C1 segment of cervical spinal cord (tissue), 14 donors: Measurements from ENCODE around the gene BCLAF1.
"Not testable (repeated sequence)": the region's sequence is repeated elsewhere in the genome, so short reads cannot be mapped to it uniquely, and the experiment has no call there.

Experiments used
- DNase-seq, 14 donors: peaks; one replicate each; lab custom pipeline; 2025; lab: John Stamatoyannopoulos, UW

Gene BCLAF1

GRCh38 chr6:136249811-136250685, 39.6 kb downstream of the BCLAF1 start, which contains the start of gene MTFR2:
TSS of gene MTFR2 (minus strand) at chr6:136250311. CDS start at chr6:136249099, 1,212 bp downstream.
- peak; percentile 22 to 97 (median 88) for DNase-seq

GRCh38 chr6:136249336-136249735, 40.3 kb downstream of the BCLAF1 start:
- no peak for DNase-seq

- DNase-seq, result no peak
Observed at GRCh38 chr6:136244061-136244616, 45.5 kb downstream of the BCLAF1 start.

- no peak for DNase-seq
Observed at GRCh38 chr6:136236466-136237293, 53.0 kb downstream of the BCLAF1 start.

- DNase-seq, result no peak
Observed at GRCh38 chr6:136235233-136235564, 54.4 kb downstream of the BCLAF1 start.

- DNase-seq, result no peak
Observed at GRCh38 chr6:136232701-136233100, 56.9 kb downstream of the BCLAF1 start.

GRCh38 chr6:136230219-136230853, 59.3 kb downstream of the BCLAF1 start:
- DNase-seq, result no peak

- no peak for DNase-seq
Observed at GRCh38 chr6:136228814-136229213, 60.8 kb downstream of the BCLAF1 start.

GRCh38 chr6:136226674-136227377, 62.8 kb downstream of the BCLAF1 start:
- DNase-seq, result no peak

GRCh38 chr6:136226027-136226673, 63.5 kb downstream of the BCLAF1 start:
- peak in 5 of 14 donors; percentile 2 to 23 (median 7) for DNase-seq

- no peak for DNase-seq
Observed at GRCh38 chr6:136225496-136225895, 64.2 kb downstream of the BCLAF1 start.

- not testable (repeated sequence) for DNase-seq
Observed at GRCh38 chr6:136224974-136225373, 64.7 kb downstream of the BCLAF1 start.

- DNase-seq, result no peak
Observed at GRCh38 chr6:136216503-136217401, 72.9 kb downstream of the BCLAF1 start.

GRCh38 chr6:136213853-136214252, 75.8 kb downstream of the BCLAF1 start:
- DNase-seq, result no peak

GRCh38 chr6:136213012-136213539, 76.6 kb downstream of the BCLAF1 start:
- no peak for DNase-seq

- no peak for DNase-seq
Observed at GRCh38 chr6:136212608-136213007, 77.0 kb downstream of the BCLAF1 start.

GRCh38 chr6:136210398-136211165, 79.1 kb downstream of the BCLAF1 start:
- no peak for DNase-seq

- DNase-seq, result no peak
Observed at GRCh38 chr6:136209496-136209895, 80.2 kb downstream of the BCLAF1 start.
